Panc1 (cell line): ENCODE results near the gene ERGIC2.

ENCODE experiments used
- CTCF ChIP-seq: fragments of 450-650 bp; IDR thresholded peaks from 2 replicates; pipeline ENCODE4 v1.5.1; 2017; ENCODE audit warnings: mild to moderate bottlenecking
- POLR2AphosphoS5 ChIP-seq: IDR thresholded peaks from 2 replicates; pipeline ENCODE4 v1.6.1; 2012; ENCODE audit warnings: mild to moderate bottlenecking, low read depth, low read length, moderate library complexity
- SIN3A ChIP-seq: IDR thresholded peaks from 2 replicates; pipeline ENCODE4 v1.6.1; 2012; ENCODE audit warnings: low read depth, mild to moderate bottlenecking, low read length, moderate library complexity, borderline replicate concordance; ENCODE audit not compliant: insufficient read depth

GRCh38 chr12:29350080-29350479 is 30.9 kb downstream of the ERGIC2 start:
- TF ChIP-seq CTCF (no peak), POLR2AphosphoS5 (no peak), SIN3A (no peak)
